ENCODE data around the gene GRIN2D.

The GRIN2D gene

DNA sequence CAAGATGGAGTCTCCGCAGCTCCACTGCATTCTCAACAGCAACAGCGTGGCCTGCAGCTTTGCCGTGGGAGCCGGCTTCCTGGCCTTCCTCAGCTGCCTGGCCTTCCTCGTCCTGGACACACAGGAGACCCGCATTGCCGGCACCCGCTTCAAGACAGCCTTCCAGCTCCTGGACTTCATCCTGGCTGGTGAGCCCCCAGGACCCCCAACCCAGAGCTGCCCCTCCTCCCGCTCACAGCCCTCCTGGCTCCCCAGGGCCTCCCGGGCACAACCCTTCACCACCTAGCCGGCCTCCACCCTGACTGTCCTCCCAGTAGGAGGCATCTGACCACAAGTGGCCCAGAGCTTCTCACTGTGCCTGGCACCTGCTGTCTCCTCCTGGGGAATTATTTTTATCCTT is 19.9 kb upstream of the GRIN2D start:
- no peak overlapping the region for H3K4me3 ChIP-seq (ENCODE audit: low read length)
- H4K8ac ChIP-seq (ENCODE audit: low read depth, low read length) = no peak overlapping the region
- H3K79me1 ChIP-seq (ENCODE audit: low read length) = no peaks in the 10 kb centered on the region
- H2AK5ac ChIP-seq (ENCODE audit: low read length) = no peak overlapping the region
- H3K18ac ChIP-seq (ENCODE audit: low read length) = no peak overlapping the region
- H3K4me1 ChIP-seq (ENCODE audit: control insufficient read depth, low read depth, low read length) = no peaks in the 10 kb centered on the region
- no peak overlapping the region for H3K27ac ChIP-seq (ENCODE audit: low read depth, low read length)
- DNase-seq = no peak
- no peaks in the 10 kb centered on the region for H3K36me3 ChIP-seq (ENCODE audit: control insufficient read depth, insufficient read depth, low read length)
- H2BK120ac ChIP-seq (ENCODE audit: low read depth, low read length) = no peak overlapping the region
- no CpG with 5 or more reads among the region's 11 CpGs for WGBS (ENCODE audit: extremely low coverage, insufficient coverage, low lambda C conversion rate)
- no peak overlapping the region for H4K5ac ChIP-seq (ENCODE audit: low read length)
- H3K23ac ChIP-seq (ENCODE audit: low read length) = no peak overlapping the region
- H3K4ac ChIP-seq (ENCODE audit: low read depth, low read length) = no peak overlapping the region
- no peaks in the 10 kb centered on the region for H3K79me2 ChIP-seq (ENCODE audit: control insufficient read depth, insufficient read depth, low read length)
- H3K27me3 ChIP-seq (ENCODE audit: insufficient read depth, low read length, poor library complexity) = no peaks in the 10 kb centered on the region
- H2BK15ac ChIP-seq (replicated peaks; ENCODE audit: low read depth) = no peak overlapping the region
- H2BK5ac ChIP-seq (ENCODE audit: low read length) = no peak overlapping the region
- no peak overlapping the region for H3K4me2 ChIP-seq (ENCODE audit: low read length)
- H3K56ac ChIP-seq (ENCODE audit: low read length) = no peak overlapping the region
- no peak overlapping the region for H3K9ac ChIP-seq (ENCODE audit: low read length)

DNA sequence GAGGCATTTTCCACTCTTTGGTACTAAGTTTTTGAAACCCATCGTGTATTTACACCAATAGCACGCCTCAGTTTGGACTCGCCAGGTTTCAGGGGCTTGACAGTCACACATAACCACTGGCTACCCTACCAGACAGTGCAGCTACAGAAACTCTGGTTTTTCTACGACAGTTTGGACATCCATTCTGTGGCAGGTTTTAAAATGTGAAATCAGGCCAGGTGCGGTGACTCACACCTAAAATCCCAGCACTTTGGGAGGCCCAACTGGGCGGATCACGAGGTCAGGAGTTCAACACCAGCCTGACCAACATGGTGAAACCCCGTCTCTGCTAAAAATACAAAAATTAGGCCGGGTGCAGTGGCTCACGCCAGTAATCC is 15.3 kb upstream of the GRIN2D start:
- Histone ChIP-seq H3K4ac (ENCODE audit: low read depth, low read length) (no peak overlapping the region), H4K8ac (ENCODE audit: low read depth, low read length) (no peak overlapping the region), H3K27me3 (ENCODE audit: insufficient read depth, low read length, poor library complexity) (no peaks in the 10 kb centered on the region), H3K56ac (ENCODE audit: low read length) (no peak overlapping the region), H3K4me3 (ENCODE audit: low read length) (no peak overlapping the region), H3K4me2 (ENCODE audit: low read length) (no peak overlapping the region), H2BK5ac (ENCODE audit: low read length) (no peak overlapping the region), H3K79me2 (ENCODE audit: control insufficient read depth, insufficient read depth, low read length) (no peaks in the 10 kb centered on the region), H3K9ac (ENCODE audit: low read length) (no peak overlapping the region), H3K27ac (ENCODE audit: low read depth, low read length) (no peak overlapping the region), H2BK15ac (replicated peaks; ENCODE audit: low read depth) (no peak overlapping the region), H3K36me3 (ENCODE audit: control insufficient read depth, insufficient read depth, low read length) (peaks cover 5% of the 10 kb centered on the region), H3K18ac (ENCODE audit: low read length) (no peak overlapping the region), H2BK120ac (ENCODE audit: low read depth, low read length) (no peak overlapping the region), H3K79me1 (ENCODE audit: low read length) (no peaks in the 10 kb centered on the region), H3K4me1 (ENCODE audit: control insufficient read depth, low read depth, low read length) (no peaks in the 10 kb centered on the region), H3K23ac (ENCODE audit: low read length) (no peak overlapping the region), H4K5ac (ENCODE audit: low read length) (no peak overlapping the region), H2AK5ac (ENCODE audit: low read length) (no peak overlapping the region)
- WGBS (ENCODE audit: extremely low coverage, insufficient coverage, low lambda C conversion rate) = no CpG with 5 or more reads among the region's 10 CpGs
- DNase-seq = no peak

DNA sequence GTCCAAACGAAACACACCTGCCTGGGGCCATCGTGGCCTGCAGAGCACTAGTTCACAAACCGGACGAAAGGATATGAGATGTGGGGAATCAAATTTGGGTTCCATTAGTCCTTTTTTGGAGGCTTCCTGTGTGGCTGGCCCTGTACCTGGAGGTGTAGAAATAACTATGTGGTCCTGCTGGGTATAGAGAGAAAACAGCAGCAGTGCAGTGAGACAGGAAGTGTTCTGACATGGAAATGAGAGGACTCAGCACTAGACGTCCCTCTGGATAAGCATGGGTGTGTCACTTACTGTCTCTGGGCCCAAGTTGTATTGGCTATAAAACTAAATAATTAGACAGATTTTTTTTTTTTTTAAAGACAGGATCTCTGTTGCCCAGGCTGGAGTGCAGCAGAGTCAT is 14.4 kb upstream of the GRIN2D start:
- no peak overlapping the region for H3K9ac ChIP-seq (ENCODE audit: low read length)
- peaks cover 8% of the 10 kb centered on the region for H3K36me3 ChIP-seq (ENCODE audit: control insufficient read depth, insufficient read depth, low read length)
- H4K8ac ChIP-seq (ENCODE audit: low read depth, low read length) = no peak overlapping the region
- H2BK15ac ChIP-seq (replicated peaks; ENCODE audit: low read depth) = no peak overlapping the region
- H3K79me1 ChIP-seq (ENCODE audit: low read length) = no peaks in the 10 kb centered on the region
- H3K23ac ChIP-seq (ENCODE audit: low read length) = no peak overlapping the region
- H2BK5ac ChIP-seq (ENCODE audit: low read length) = no peak overlapping the region
- no peak overlapping the region for H3K18ac ChIP-seq (ENCODE audit: low read length)
- no peak overlapping the region for H2BK120ac ChIP-seq (ENCODE audit: low read depth, low read length)
- WGBS (ENCODE audit: extremely low coverage, insufficient coverage, low lambda C conversion rate) = no CpG with 5 or more reads among the region's 5 CpGs
- no peak for DNase-seq
- no peak overlapping the region for H3K4me2 ChIP-seq (ENCODE audit: low read length)
- H3K27me3 ChIP-seq (ENCODE audit: insufficient read depth, low read length, poor library complexity) = no peaks in the 10 kb centered on the region
- H2AK5ac ChIP-seq (ENCODE audit: low read length) = no peak overlapping the region
- no peak overlapping the region for H3K4me3 ChIP-seq (ENCODE audit: low read length)
- no peak overlapping the region for H3K56ac ChIP-seq (ENCODE audit: low read length)
- no peaks in the 10 kb centered on the region for H3K4me1 ChIP-seq (ENCODE audit: control insufficient read depth, low read depth, low read length)
- no peak overlapping the region for H4K5ac ChIP-seq (ENCODE audit: low read length)
- H3K79me2 ChIP-seq (ENCODE audit: control insufficient read depth, insufficient read depth, low read length) = no peaks in the 10 kb centered on the region
- H3K4ac ChIP-seq (ENCODE audit: low read depth, low read length) = no peak overlapping the region
- no peak overlapping the region for H3K27ac ChIP-seq (ENCODE audit: low read depth, low read length)

GRCh38 chr19:48381178-48381950 is 12.1 kb upstream of the GRIN2D start:
- Histone ChIP-seq H2BK5ac (ENCODE audit: low read length) (no peak overlapping the region), H3K18ac (ENCODE audit: low read length) (no peak overlapping the region), H4K8ac (ENCODE audit: low read depth, low read length) (no peak overlapping the region), H4K5ac (ENCODE audit: low read length) (no peak overlapping the region), H3K79me1 (ENCODE audit: low read length) (no peaks in the 10 kb centered on the region), H3K4me3 (ENCODE audit: low read length) (no peak overlapping the region), H3K36me3 (ENCODE audit: control insufficient read depth, insufficient read depth, low read length) (peaks cover 22% of the 10 kb centered on the region), H3K56ac (ENCODE audit: low read length) (no peak overlapping the region), H3K9ac (ENCODE audit: low read length) (no peak overlapping the region), H3K27ac (ENCODE audit: low read depth, low read length) (no peak overlapping the region), H3K4me1 (ENCODE audit: control insufficient read depth, low read depth, low read length) (no peaks in the 10 kb centered on the region), H2BK15ac (replicated peaks; ENCODE audit: low read depth) (no peak overlapping the region), H3K23ac (ENCODE audit: low read length) (no peak overlapping the region), H2BK120ac (ENCODE audit: low read depth, low read length) (no peak overlapping the region), H3K4me2 (ENCODE audit: low read length) (no peak overlapping the region), H2AK5ac (ENCODE audit: low read length) (no peak overlapping the region), H3K27me3 (ENCODE audit: insufficient read depth, low read length, poor library complexity) (no peaks in the 10 kb centered on the region), H3K79me2 (ENCODE audit: control insufficient read depth, insufficient read depth, low read length) (no peaks in the 10 kb centered on the region), H3K4ac (ENCODE audit: low read depth, low read length) (no peak overlapping the region)
- DNase-seq = no peak
- no CpG with 5 or more reads among the region's 11 CpGs for WGBS (ENCODE audit: extremely low coverage, insufficient coverage, low lambda C conversion rate)

GRCh38 chr19:48382286-48382685 is 11.2 kb upstream of the GRIN2D start:
- Histone ChIP-seq H2BK15ac (replicated peaks; ENCODE audit: low read depth) (no peak overlapping the region), H3K23ac (ENCODE audit: low read length) (no peak overlapping the region), H3K27ac (ENCODE audit: low read depth, low read length) (no peak overlapping the region), H4K5ac (ENCODE audit: low read length) (no peak overlapping the region), H3K4me2 (ENCODE audit: low read length) (no peak overlapping the region), H2BK120ac (ENCODE audit: low read depth, low read length) (no peak overlapping the region), H4K8ac (ENCODE audit: low read depth, low read length) (no peak overlapping the region), H3K9ac (ENCODE audit: low read length) (no peak overlapping the region), H3K4me3 (ENCODE audit: low read length) (no peak overlapping the region), H3K79me2 (ENCODE audit: control insufficient read depth, insufficient read depth, low read length) (no peaks in the 10 kb centered on the region), H3K4ac (ENCODE audit: low read depth, low read length) (no peak overlapping the region), H3K79me1 (ENCODE audit: low read length) (no peaks in the 10 kb centered on the region), H2AK5ac (ENCODE audit: low read length) (no peak overlapping the region), H3K4me1 (ENCODE audit: control insufficient read depth, low read depth, low read length) (no peaks in the 10 kb centered on the region), H3K27me3 (ENCODE audit: insufficient read depth, low read length, poor library complexity) (no peaks in the 10 kb centered on the region), H3K18ac (ENCODE audit: low read length) (no peak overlapping the region), H3K56ac (ENCODE audit: low read length) (no peak overlapping the region), H2BK5ac (ENCODE audit: low read length) (no peak overlapping the region), H3K36me3 (ENCODE audit: control insufficient read depth, insufficient read depth, low read length) (peaks cover 24% of the 10 kb centered on the region)
- no CpG with 5 or more reads among the region's 8 CpGs for WGBS (ENCODE audit: extremely low coverage, insufficient coverage, low lambda C conversion rate)
- no peak for DNase-seq
